HepG2 (cell line): ENCODE data around the gene KCTD14. TPM values are rescaled to one million over a fixed set of nuclear protein-coding genes. Genes with fewer than 3 reads are reported as not detected.

Experiments used
- BHLHE40 ChIP-seq: IDR thresholded peaks from 2 replicates; pipeline ENCODE4 v1.6.1; 2011; ENCODE audit warnings: low read length, improper control_type of control experiment
- GZF1 ChIP-seq: sonication (generic); formaldehyde crosslinking; IDR thresholded peaks from 2 replicates; pipeline ENCODE4 v1.5.1; 2020; ENCODE audit warnings: mild to moderate bottlenecking, missing genetic modification reagents
- HOXA5 ChIP-seq: sonication (generic); formaldehyde crosslinking; IDR thresholded peaks from 2 replicates; pipeline ENCODE4 v1.4.0; 2020; ENCODE audit warnings: missing genetic modification reagents
- KDM5A ChIP-seq: fragments of 200-600 bp; sonication (generic); IDR thresholded peaks from 2 replicates; pipeline ENCODE4 v1.7.0; 2018; ENCODE audit warnings: antibody characterized with exemption, mild to moderate bottlenecking, low read length, borderline replicate concordance
- MED13 ChIP-seq: sonication (generic); formaldehyde crosslinking; IDR thresholded peaks from 2 replicates; pipeline ENCODE4 v1.5.0; 2020; ENCODE audit warnings: missing genetic modification reagents
- NFE2L1 ChIP-seq: sonication (generic); formaldehyde crosslinking; IDR thresholded peaks from 2 replicates; pipeline ENCODE4 v1.4.0; 2020; ENCODE audit warnings: missing genetic modification reagents, mild to moderate bottlenecking, borderline replicate concordance
- SETDB1 ChIP-seq: sonication (generic); formaldehyde crosslinking; IDR thresholded peaks from 2 replicates; pipeline ENCODE4 v1.5.1; 2020; ENCODE audit warnings: missing genetic modification reagents, mild to moderate bottlenecking, borderline replicate concordance
- SMAD1 ChIP-seq: sonication (generic); formaldehyde crosslinking; IDR thresholded peaks from 2 replicates; pipeline ENCODE4 v1.4.0; 2020; ENCODE audit warnings: missing genetic modification reagents, low read depth, mild to moderate bottlenecking, borderline replicate concordance
- SYNCRIP ChIP-seq: fragments of 200-400 bp; formaldehyde crosslinking; IDR thresholded peaks from 2 replicates; pipeline ENCODE4 v1.6.1; 2018; ENCODE audit warnings: mild to moderate bottlenecking, low read depth, low read length; ENCODE audit not compliant: insufficient read depth
- ZBTB7A ChIP-seq: sonication (generic); formaldehyde crosslinking; IDR thresholded peaks from 2 replicates; pipeline ENCODE4 v1.8.0; 2022; ENCODE audit warnings: mild to moderate bottlenecking, missing genetic modification reagents
- ZNF34 ChIP-seq: sonication (generic); formaldehyde crosslinking; IDR thresholded peaks from 2 replicates; pipeline ENCODE4 v1.4.0; 2020; ENCODE audit warnings: mild to moderate bottlenecking, missing genetic modification reagents, borderline replicate concordance
- ZNF350 ChIP-seq: sonication (generic); formaldehyde crosslinking; IDR thresholded peaks from 2 replicates; pipeline ENCODE4 v1.4.0; 2020; ENCODE audit warnings: mild to moderate bottlenecking, low read depth, missing genetic modification reagents, borderline replicate concordance
- ZNF614 ChIP-seq: IDR thresholded peaks from 2 replicates; pipeline ENCODE4 v1.6.1; 2018; ENCODE audit warnings: missing biosample characterization, missing genetic modification reagents, inconsistent platforms, borderline replicate concordance
- polyA plus RNA-seq, 8 experiments: library from polyadenylated mRNA; depleted of rRNA in 3 of 8; stranded (reverse) in 7 of 8; unstranded in 1 of 8; fragments of >200 nt; fragmentation: Illumina TruSeq in 4 of 8; extraction: Trizol in 4 of 8; gene quantifications; 2 replicates each; pipeline versions ENCODE4 v1.2.1 to v1.2.3, GENCODE V29; 2011 to 2016; ENCODE audit warnings: low read depth in 4 of 8, missing spikeins in 1 of 8, mixed read lengths in 1 of 8; ENCODE audit not compliant: insufficient read depth in 1 of 8
- total RNA-seq, 5 experiments: library from RNA; depleted of rRNA; stranded (reverse); fragments of >200 nt; fragmentation: Illumina TruSeq; extraction: Trizol; gene quantifications; 2 replicates each; pipeline ENCODE4 v1.2.3, GENCODE V29; 2016; ENCODE audit warnings: low read depth in 1 of 5
- TF ChIP-seq, protein P1 (sequence below): sonication (generic); formaldehyde crosslinking; IDR thresholded peaks from 2 replicates; pipeline ENCODE4 v1.5.1; 2020; ENCODE audit warnings: mild to moderate bottlenecking, missing genetic modification reagents, borderline replicate concordance
- TF ChIP-seq, protein P2 (sequence below): sonication (generic); formaldehyde crosslinking; IDR thresholded peaks from 2 replicates; pipeline ENCODE4 v1.4.0; 2020; ENCODE audit warnings: missing genetic modification reagents, borderline replicate concordance
- TF ChIP-seq, protein P3 (sequence below): sonication (generic); formaldehyde crosslinking; IDR thresholded peaks from 2 replicates; pipeline ENCODE4 v1.8.0; 2022; ENCODE audit warnings: missing genetic modification reagents, mild to moderate bottlenecking, inconsistent platforms, borderline replicate concordance

The KCTD14 gene
- total and polyA plus RNA-seq, 2 of the 13 experiments (the other 11 are each of a cell fraction or from before 2014, with no cell fraction given) = 10.3 to 15.6 TPM

DNA sequence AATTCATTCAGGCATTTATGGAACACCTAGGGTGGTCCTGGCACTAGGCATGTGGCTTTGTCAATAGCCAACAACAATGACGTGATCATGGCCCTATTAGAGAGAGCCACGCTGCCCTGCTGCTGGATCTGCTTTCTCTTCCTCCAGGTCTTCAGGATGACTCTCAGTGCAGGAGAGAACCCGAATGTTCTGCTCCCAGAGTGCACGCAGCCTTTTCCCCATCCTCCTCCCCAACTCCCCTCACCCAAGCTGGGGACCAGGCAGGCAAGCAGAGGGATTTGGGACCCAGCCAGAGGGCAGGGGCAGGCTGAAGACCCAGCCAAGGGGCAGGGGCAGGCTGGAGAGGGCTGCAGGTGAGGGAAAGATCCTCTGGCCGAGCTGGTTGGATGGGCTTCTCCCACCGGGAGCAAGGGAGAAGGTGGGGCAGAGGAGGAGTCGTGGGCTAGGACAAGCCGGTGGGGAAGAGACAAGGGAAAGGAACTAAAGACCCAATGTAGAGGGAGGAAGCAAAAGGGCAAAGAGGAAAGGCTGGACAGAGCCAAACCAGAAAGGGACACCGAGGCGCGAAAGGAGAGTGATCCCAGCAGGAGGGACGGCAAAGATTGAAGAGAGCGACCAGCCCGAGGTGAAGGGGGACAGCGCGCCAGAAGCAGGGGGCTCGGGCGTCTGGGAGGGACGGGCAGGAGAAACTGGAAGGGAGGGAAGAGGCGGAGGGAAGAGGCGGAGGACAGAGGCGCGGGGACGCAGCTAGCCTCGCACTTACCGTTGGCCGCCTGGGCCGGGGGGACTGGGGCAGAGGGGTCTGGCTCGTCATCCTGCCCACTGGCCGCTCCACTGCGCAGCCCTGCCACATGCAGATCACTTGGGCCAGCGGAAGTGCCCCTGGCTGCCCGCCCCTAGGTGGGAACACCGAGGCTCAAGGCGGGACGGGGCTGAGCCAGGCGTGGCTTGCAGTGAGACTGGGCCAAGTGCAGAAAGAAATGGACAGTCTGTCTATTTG, at the start of gene KCTD14 (continued):
- TF ChIP-seq ZNF614 (CRISPR knock-in tag) (0 out of 2 replicates have a peak, but pooled peaks have one; percentile 25), GZF1 (CRISPR knock-in tag) (0 out of 2 replicates have a peak, but pooled peaks have one; percentile 46), SYNCRIP (no peak), MED13 (CRISPR knock-in tag) (no peak), ZNF350 (CRISPR knock-in tag) (peak; percentile 85), SETDB1 (CRISPR knock-in tag) (no peak), BHLHE40 (no peak), NFE2L1 (CRISPR knock-in tag) (no peak), KDM5A (no peak), ZNF34 (CRISPR knock-in tag) (peak; percentile 36; the same call in 1 of the 2 replicates), HOXA5 (CRISPR knock-in tag) (no peak), SMAD1 (CRISPR knock-in tag) (no peak), ZBTB7A (CRISPR knock-in tag) (0 out of 2 replicates have a peak, but pooled peaks have one; percentile 75)
- TF ChIP-seq, protein P1, sequence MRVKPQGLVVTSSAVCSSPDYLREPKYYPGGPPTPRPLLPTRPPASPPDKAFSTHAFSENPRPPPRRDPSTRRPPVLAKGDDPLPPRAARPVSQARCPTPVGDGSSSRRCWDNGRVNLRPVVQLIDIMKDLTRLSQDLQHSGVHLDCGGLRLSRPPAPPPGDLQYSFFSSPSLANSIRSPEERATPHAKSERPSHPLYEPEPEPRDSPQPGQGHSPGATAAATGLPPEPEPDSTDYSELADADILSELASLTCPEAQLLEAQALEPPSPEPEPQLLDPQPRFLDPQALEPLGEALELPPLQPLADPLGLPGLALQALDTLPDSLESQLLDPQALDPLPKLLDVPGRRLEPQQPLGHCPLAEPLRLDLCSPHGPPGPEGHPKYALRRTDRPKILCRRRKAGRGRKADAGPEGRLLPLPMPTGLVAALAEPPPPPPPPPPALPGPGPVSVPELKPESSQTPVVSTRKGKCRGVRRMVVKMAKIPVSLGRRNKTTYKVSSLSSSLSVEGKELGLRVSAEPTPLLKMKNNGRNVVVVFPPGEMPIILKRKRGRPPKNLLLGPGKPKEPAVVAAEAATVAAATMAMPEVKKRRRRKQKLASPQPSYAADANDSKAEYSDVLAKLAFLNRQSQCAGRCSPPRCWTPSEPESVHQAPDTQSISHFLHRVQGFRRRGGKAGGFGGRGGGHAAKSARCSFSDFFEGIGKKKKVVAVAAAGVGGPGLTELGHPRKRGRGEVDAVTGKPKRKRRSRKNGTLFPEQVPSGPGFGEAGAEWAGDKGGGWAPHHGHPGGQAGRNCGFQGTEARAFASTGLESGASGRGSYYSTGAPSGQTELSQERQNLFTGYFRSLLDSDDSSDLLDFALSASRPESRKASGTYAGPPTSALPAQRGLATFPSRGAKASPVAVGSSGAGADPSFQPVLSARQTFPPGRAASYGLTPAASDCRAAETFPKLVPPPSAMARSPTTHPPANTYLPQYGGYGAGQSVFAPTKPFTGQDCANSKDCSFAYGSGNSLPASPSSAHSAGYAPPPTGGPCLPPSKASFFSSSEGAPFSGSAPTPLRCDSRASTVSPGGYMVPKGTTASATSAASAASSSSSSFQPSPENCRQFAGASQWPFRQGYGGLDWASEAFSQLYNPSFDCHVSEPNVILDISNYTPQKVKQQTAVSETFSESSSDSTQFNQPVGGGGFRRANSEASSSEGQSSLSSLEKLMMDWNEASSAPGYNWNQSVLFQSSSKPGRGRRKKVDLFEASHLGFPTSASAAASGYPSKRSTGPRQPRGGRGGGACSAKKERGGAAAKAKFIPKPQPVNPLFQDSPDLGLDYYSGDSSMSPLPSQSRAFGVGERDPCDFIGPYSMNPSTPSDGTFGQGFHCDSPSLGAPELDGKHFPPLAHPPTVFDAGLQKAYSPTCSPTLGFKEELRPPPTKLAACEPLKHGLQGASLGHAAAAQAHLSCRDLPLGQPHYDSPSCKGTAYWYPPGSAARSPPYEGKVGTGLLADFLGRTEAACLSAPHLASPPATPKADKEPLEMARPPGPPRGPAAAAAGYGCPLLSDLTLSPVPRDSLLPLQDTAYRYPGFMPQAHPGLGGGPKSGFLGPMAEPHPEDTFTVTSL (CRISPR knock-in tag) = 0 out of 2 replicates have a peak, but pooled peaks have one; percentile 52
- TF ChIP-seq, protein P2, sequence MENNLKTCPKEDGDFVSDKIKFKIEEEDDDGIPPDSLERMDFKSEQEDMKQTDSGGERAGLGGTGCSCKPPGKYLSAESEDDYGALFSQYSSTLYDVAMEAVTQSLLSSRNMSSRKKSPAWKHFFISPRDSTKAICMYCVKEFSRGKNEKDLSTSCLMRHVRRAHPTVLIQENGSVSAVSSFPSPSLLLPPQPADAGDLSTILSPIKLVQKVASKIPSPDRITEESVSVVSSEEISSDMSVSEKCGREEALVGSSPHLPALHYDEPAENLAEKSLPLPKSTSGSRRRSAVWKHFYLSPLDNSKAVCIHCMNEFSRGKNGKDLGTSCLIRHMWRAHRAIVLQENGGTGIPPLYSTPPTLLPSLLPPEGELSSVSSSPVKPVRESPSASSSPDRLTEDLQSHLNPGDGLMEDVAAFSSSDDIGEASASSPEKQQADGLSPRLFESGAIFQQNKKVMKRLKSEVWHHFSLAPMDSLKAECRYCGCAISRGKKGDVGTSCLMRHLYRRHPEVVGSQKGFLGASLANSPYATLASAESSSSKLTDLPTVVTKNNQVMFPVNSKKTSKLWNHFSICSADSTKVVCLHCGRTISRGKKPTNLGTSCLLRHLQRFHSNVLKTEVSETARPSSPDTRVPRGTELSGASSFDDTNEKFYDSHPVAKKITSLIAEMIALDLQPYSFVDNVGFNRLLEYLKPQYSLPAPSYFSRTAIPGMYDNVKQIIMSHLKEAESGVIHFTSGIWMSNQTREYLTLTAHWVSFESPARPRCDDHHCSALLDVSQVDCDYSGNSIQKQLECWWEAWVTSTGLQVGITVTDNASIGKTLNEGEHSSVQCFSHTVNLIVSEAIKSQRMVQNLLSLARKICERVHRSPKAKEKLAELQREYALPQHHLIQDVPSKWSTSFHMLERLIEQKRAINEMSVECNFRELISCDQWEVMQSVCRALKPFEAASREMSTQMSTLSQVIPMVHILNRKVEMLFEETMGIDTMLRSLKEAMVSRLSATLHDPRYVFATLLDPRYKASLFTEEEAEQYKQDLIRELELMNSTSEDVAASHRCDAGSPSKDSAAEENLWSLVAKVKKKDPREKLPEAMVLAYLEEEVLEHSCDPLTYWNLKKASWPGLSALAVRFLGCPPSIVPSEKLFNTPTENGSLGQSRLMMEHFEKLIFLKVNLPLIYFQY (CRISPR knock-in tag) = peak; percentile 89
- TF ChIP-seq, protein P3, sequence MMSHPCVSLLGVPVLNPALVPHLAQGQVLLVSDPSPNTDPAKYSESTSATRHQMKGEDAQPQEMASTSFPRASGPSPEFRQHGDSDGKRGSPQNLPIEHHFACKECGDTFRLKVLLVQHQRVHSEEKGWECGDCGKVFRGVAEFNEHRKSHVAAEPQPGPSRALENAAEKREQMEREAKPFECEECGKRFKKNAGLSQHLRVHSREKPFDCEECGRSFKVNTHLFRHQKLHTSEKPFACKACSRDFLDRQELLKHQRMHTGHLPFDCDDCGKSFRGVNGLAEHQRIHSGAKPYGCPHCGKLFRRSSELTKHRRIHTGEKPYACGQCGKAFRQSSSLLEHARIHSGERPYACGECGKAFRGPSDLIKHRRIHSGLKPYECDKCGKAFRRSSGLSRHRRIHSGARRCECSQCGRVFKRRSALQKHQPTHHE (CRISPR knock-in tag) = no peak
